Activated T-helper 9 cell treated with anti-CD3 and anti-CD28 coated beads, Interleukin-2, amount 50 U/mL, for 16 hours (primary cell): ENCODE data around the gene STX4.
A peak's percentile ranks its signal among the peaks of the same experiment; 100 is the strongest.
"Not testable (repeated sequence)": the region's sequence is repeated elsewhere in the genome, so short reads cannot be mapped to it uniquely, and the experiment has no call there.

Experiments used
- DNase-seq: peaks from one replicate; pipeline ENCODE4 v3.0.0-alpha.2; 2020; ENCODE audit warnings: low read depth

Gene STX4

GRCh38 chr16:30998852-30999761, 34.3 kb upstream of the STX4 start:
- DNase-seq: no peak

- no peak for DNase-seq
Observed at GRCh38 chr16:31000671-31001382, 32.5 kb upstream of the STX4 start.

- DNase-seq: no peak
Observed at GRCh38 chr16:31001507-31002249, 31.7 kb upstream of the STX4 start.

GRCh38 chr16:31002250-31002700, 31.1 kb upstream of the STX4 start:
- no peak for DNase-seq

- no peak for DNase-seq
Observed at GRCh38 chr16:31002862-31003341, 30.5 kb upstream of the STX4 start.

GRCh38 chr16:31003744-31004143, 29.6 kb upstream of the STX4 start:
- no peak for DNase-seq

GRCh38 chr16:31004658-31005057, 28.7 kb upstream of the STX4 start:
- DNase-seq: no peak

- no peak for DNase-seq
Observed at GRCh38 chr16:31005350-31006085, 27.8 kb upstream of the STX4 start.

- no peak for DNase-seq
Observed at GRCh38 chr16:31006086-31006385, 27.3 kb upstream of the STX4 start.

GRCh38 chr16:31006589-31006988, 26.8 kb upstream of the STX4 start:
- no peak for DNase-seq

GRCh38 chr16:31007684-31008083, 25.7 kb upstream of the STX4 start:
- no peak for DNase-seq

GRCh38 chr16:31008149-31008548, 25.2 kb upstream of the STX4 start:
- no peak for DNase-seq

- DNase-seq: no peak
Observed at GRCh38 chr16:31008551-31008950, 24.8 kb upstream of the STX4 start.

GRCh38 chr16:31009120-31009519, 24.2 kb upstream of the STX4 start:
- no peak for DNase-seq

- no peak for DNase-seq
Observed at GRCh38 chr16:31009894-31010584, 23.3 kb upstream of the STX4 start.

GRCh38 chr16:31010585-31011325, 22.6 kb upstream of the STX4 start, which contains the start of gene STX1B:
Gene STX1B, minus strand, starts transcription at chr16:31010638. Its CDS starts 242 bp downstream, at chr16:31010396.
- DNase-seq: peak; percentile 29

GRCh38 chr16:31011815-31012214, 21.5 kb upstream of the STX4 start:
- not testable (repeated sequence) for DNase-seq

GRCh38 chr16:31013292-31013691, 20.1 kb upstream of the STX4 start:
- not testable (repeated sequence) for DNase-seq

- DNase-seq: no peak
Observed at GRCh38 chr16:31016018-31016417, 17.3 kb upstream of the STX4 start.

GRCh38 chr16:31017756-31018155, 15.6 kb upstream of the STX4 start:
- DNase-seq: not testable (repeated sequence)
